ENCODE data around the gene TNRC18. TPM values are rescaled to one million over a fixed set of nuclear protein-coding genes. Genes with fewer than 3 reads are reported as not detected.
A peak's percentile ranks its signal among the peaks of the same experiment; 100 is the strongest.

The TNRC18 gene
- polyA plus RNA-seq, 1 of the 3 experiments (the other 2 are of a cell fraction): 34.4 TPM

- Histone ChIP-seq H3K4me3 (ENCODE audit: low read depth in 2 of 2, low read length in 1 of 2) (peak overlapping the region; percentile 99 to 100), H3K36me3 (replicated peaks in 1 of 2; ENCODE audit: control insufficient read depth in 1 of 2, insufficient read depth in 2 of 2, low read length in 1 of 2) (peaks cover 0 to 3% of the 10 kb centered on the region in 2 experiments), H3K9me2 (no peaks in the 10 kb centered on the region), H3K9ac (peak overlapping the region; percentile 98), H3F3A (replicated peaks; ENCODE audit: insufficient read depth) (peaks cover 40% of the 10 kb centered on the region), H3K27ac (ENCODE audit: low read depth in 2 of 2, low read length in 1 of 2) (peak overlapping the region; percentile 97), H3K79me2 (ENCODE audit: insufficient read depth) (peaks cover 96% of the 10 kb centered on the region), H3K4me2 (peak overlapping the region; percentile 100), H2AFZ (ENCODE audit: low read depth) (peak overlapping the region; percentile 26; the same call in 1 of the 2 replicates), H3K27me3 (ENCODE audit: insufficient read depth) (no peaks in the 10 kb centered on the region), H3K9me3 (no peaks in the 10 kb centered on the region), H4K20me1 (ENCODE audit: insufficient read depth) (peaks cover 17% of the 10 kb centered on the region), H3K4me1 (ENCODE audit: control insufficient read depth in 1 of 2, insufficient read depth in 2 of 2, low read depth in 1 of 2, low read length in 1 of 2) (peaks cover 9 to 24% of the 10 kb centered on the region in 2 experiments; a peak in 3 of 4 replicates)
- no peak for DNase-seq
- 1% methylated on average over 44 of the region's 44 CpGs for WGBS (ENCODE audit: low lambda C conversion rate)
- ChIA-PET CTCF (interaction anchor here (0.6 to 2.4 kb wide), 8 partner anchors 10 to 191 kb away, joined by 3 to 20 read pairs (median 4); no protein-coding TSS in a partner anchor), POLR2A (interaction anchor here (0.8 to 1.8 kb wide), 3 partner anchors 8 to 173 kb away, joined by 3 to 10 read pairs (median 5); no protein-coding TSS in a partner anchor)
- TF ChIP-seq PBX3 (IDR thresholded peaks at IDR 0.05): no peak
- no peak for TF ChIP-seq FOXJ3 (CRISPR knock-in tag; IDR thresholded peaks at IDR 0.05)
- peak; percentile 47; the same call in 1 of the 2 replicates for TF ChIP-seq SIN3A (IDR thresholded peaks at IDR 0.05; ENCODE audit: borderline replicate concordance, low read depth, low read length)
- TF ChIP-seq EZH2phosphoT487 (IDR thresholded peaks at IDR 0.05; ENCODE audit: borderline replicate concordance, low read depth): no peak
- no peak for TF ChIP-seq ELF1 (IDR thresholded peaks at IDR 0.05)
- TF ChIP-seq TCF12 (IDR thresholded peaks at IDR 0.05): no peak
- 0 out of 2 replicates have a peak, but pooled peaks have one; percentile 9 for TF ChIP-seq RXRA (IDR thresholded peaks at IDR 0.05; ENCODE audit: borderline replicate concordance, low read depth)
- TF ChIP-seq EP300 (IDR thresholded peaks at IDR 0.05; ENCODE audit: borderline replicate concordance in 1 of 2, low read depth in 1 of 2, low read length in 1 of 2): no peak; a peak in 1 of 4 replicates
- 0 out of 2 replicates have a peak, but pooled peaks have one; percentile 4 for TF ChIP-seq TEAD4 (IDR thresholded peaks at IDR 0.05; ENCODE audit: borderline replicate concordance, insufficient read depth)
- no peak; the same call in 1 of the 2 replicates for TF ChIP-seq GATA2 (CRISPR knock-in tag; IDR thresholded peaks at IDR 0.05)
- no peak for TF ChIP-seq ZBTB33 (IDR thresholded peaks at IDR 0.05; ENCODE audit: borderline replicate concordance, low read depth)
- peak; percentile 25 for TF ChIP-seq CTCF (IDR thresholded peaks at IDR 0.05)
- TF ChIP-seq SMC3 (IDR thresholded peaks at IDR 0.05; ENCODE audit: low read depth, low read length): no peak
- peak; percentile 23; the same call in 1 of the 2 replicates for TF ChIP-seq MAX (IDR thresholded peaks at IDR 0.05; ENCODE audit: low read depth)
- no peak for TF ChIP-seq RAD21 (IDR thresholded peaks at IDR 0.05; ENCODE audit: low read length)
- no peak for TF ChIP-seq NFIC (IDR thresholded peaks at IDR 0.05; ENCODE audit: borderline replicate concordance)
- no peak for TF ChIP-seq YY1 (IDR thresholded peaks at IDR 0.05; ENCODE audit: low read depth)
- TF ChIP-seq FOSL2 (IDR thresholded peaks at IDR 0.05; ENCODE audit: borderline replicate concordance, low read depth): no peak
- TF ChIP-seq CHD2 (IDR thresholded peaks at IDR 0.05; ENCODE audit: low read length, partially characterized antibody): no peak
- TF ChIP-seq, protein P1, sequence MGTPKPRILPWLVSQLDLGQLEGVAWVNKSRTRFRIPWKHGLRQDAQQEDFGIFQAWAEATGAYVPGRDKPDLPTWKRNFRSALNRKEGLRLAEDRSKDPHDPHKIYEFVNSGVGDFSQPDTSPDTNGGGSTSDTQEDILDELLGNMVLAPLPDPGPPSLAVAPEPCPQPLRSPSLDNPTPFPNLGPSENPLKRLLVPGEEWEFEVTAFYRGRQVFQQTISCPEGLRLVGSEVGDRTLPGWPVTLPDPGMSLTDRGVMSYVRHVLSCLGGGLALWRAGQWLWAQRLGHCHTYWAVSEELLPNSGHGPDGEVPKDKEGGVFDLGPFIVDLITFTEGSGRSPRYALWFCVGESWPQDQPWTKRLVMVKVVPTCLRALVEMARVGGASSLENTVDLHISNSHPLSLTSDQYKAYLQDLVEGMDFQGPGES (IDR thresholded peaks at IDR 0.05; ENCODE audit: low read depth, low read length): no peak
- no peak for TF ChIP-seq MEF2A (IDR thresholded peaks at IDR 0.05; ENCODE audit: borderline replicate concordance, low read depth)
- TF ChIP-seq RFX5 (IDR thresholded peaks at IDR 0.05; ENCODE audit: low read length): no peak
- TF ChIP-seq RCOR1 (IDR thresholded peaks at IDR 0.05; ENCODE audit: low read length): no peak; the same call in 1 of the 2 replicates
- 0 out of 2 replicates have a peak, but pooled peaks have one; percentile 2 for TF ChIP-seq FOXM1 (IDR thresholded peaks at IDR 0.05; ENCODE audit: low read depth)
- no peak; the same call in 1 of the 2 replicates for TF ChIP-seq TAF1 (IDR thresholded peaks at IDR 0.05; ENCODE audit: borderline replicate concordance, low read depth, low read length)
- no peak for TF ChIP-seq NRF1 (IDR thresholded peaks at IDR 0.05; ENCODE audit: low read depth, low read length)
Measured at GRCh38 chr7:5424749-5425506, 1.3 kb upstream of the TNRC18 start.

All from SK-N-SH (cell line).